GM12891 (cell line): ENCODE results near the gene EPAS1.

Experiments used
- PAX5 ChIP-seq: IDR thresholded peaks from 2 replicates; pipeline ENCODE4 v1.6.1; 2011; ENCODE audit warnings: low read length, moderate library complexity, mild to moderate bottlenecking; ENCODE audit not compliant: insufficient read depth, severe bottlenecking
- POLR2A ChIP-seq: IDR thresholded peaks from 2 replicates; pipeline ENCODE4 v1.6.1; 2011; ENCODE audit warnings: low read depth, low read length, control low read depth
- POLR2AphosphoS5 ChIP-seq: IDR thresholded peaks from 2 replicates; pipeline ENCODE4 v1.6.1; 2011; ENCODE audit warnings: low read depth, low read length, control low read depth
- POU2F2 ChIP-seq: IDR thresholded peaks from 2 replicates; pipeline ENCODE4 v1.6.1; 2011; ENCODE audit warnings: low read depth, mild to moderate bottlenecking, control low read depth, low read length, moderate library complexity
- SPI1 ChIP-seq: IDR thresholded peaks from 2 replicates; pipeline ENCODE4 v1.6.1; 2011; ENCODE audit warnings: low read depth, low read length, control low read depth
- TAF1 ChIP-seq: IDR thresholded peaks from 2 replicates; pipeline ENCODE4 v1.6.1; 2011; ENCODE audit warnings: low read depth, low read length, control low read depth

- TF ChIP-seq POLR2A: no peak
- TF ChIP-seq POLR2AphosphoS5: no peak
- no peak for TF ChIP-seq POU2F2
- no peak for TF ChIP-seq PAX5
- no peak for TF ChIP-seq TAF1
- no peak for TF ChIP-seq SPI1
Measured at GRCh38 chr2:46298522-46299353, 1.5 kb downstream of the EPAS1 start.
